SJSA1 (cell line): ENCODE measurements around the gene ARMC5. TPM values are rescaled to one million over a fixed set of nuclear protein-coding genes. Genes with fewer than 3 reads are reported as not detected.
"Not testable (repeated sequence)": the region's sequence is repeated elsewhere in the genome, so short reads cannot be mapped to it uniquely, and the experiment has no call there.

Source experiments
- DNase-seq, 2 experiments: peaks; one replicate each; pipeline ENCODE4 v3.0.0-alpha.2; 2015 to 2020; ENCODE audit warnings: low spot score in 2 of 2, low read depth in 1 of 2
- H3K27ac ChIP-seq: fragments of 250-450 bp; sonication (Bioruptor Pico); 2 replicates; pipeline ENCODE4 v1.5.1; 2020; ENCODE audit warnings: mild to moderate bottlenecking, moderate library complexity
- H3K27me3 ChIP-seq: fragments of 250-450 bp; sonication (Bioruptor Pico); replicated peaks from 2 replicates; pipeline ENCODE4 v1.5.1; 2020; ENCODE audit warnings: mild to moderate bottlenecking, moderate library complexity
- H3K36me3 ChIP-seq: fragments of 250-450 bp; sonication (Bioruptor Pico); 2 replicates; pipeline ENCODE4 v1.5.1; 2020; ENCODE audit warnings: mild to moderate bottlenecking
- H3K4me1 ChIP-seq: fragments of 250-450 bp; sonication (Bioruptor Pico); replicated peaks from 2 replicates; pipeline ENCODE4 v1.6.1; 2021; ENCODE audit warnings: mild to moderate bottlenecking
- H3K4me3 ChIP-seq: fragments of 250-450 bp; sonication (Bioruptor Pico); 2 replicates; pipeline ENCODE4 v1.5.1; 2020; ENCODE audit warnings: mild to moderate bottlenecking
- H3K9me3 ChIP-seq: fragments of 250-450 bp; sonication (Bioruptor Pico); replicated peaks from 2 replicates; pipeline ENCODE4 v1.5.1; 2020; ENCODE audit warnings: mild to moderate bottlenecking
- total RNA-seq: library from RNA; depleted of rRNA; stranded (reverse); fragments of >200 nt; shearing (Covaris generic); gene quantifications from 2 replicates; pipeline ENCODE4 v1.2.3, GENCODE V29; 2014

ARMC5 gene
- total RNA-seq, 1 experiment from 2014 or later, result 11.6 TPM

GRCh38 chr16:31473264-31473984 is 14.1 kb downstream of the ARMC5 start:
- no peak overlapping the region for H3K27ac ChIP-seq
- H3K36me3 ChIP-seq, result peaks cover 61% of the 10 kb centered on the region
- no peaks in the 10 kb centered on the region for H3K9me3 ChIP-seq
- H3K4me3 ChIP-seq, result peak overlapping the region; percentile 70
- DNase-seq, result no peak
- H3K4me1 ChIP-seq, result peaks cover 21% of the 10 kb centered on the region
- no peaks in the 10 kb centered on the region for H3K27me3 ChIP-seq

- Histone ChIP-seq H3K27ac (no peak overlapping the region), H3K9me3 (no peaks in the 10 kb centered on the region), H3K27me3 (no peaks in the 10 kb centered on the region), H3K4me1 (peaks cover 21% of the 10 kb centered on the region), H3K36me3 (peaks cover 69% of the 10 kb centered on the region), H3K4me3 (no peak overlapping the region)
- no peak for DNase-seq
Observed at GRCh38 chr16:31474173-31474714, 14.9 kb downstream of the ARMC5 start.

GRCh38 chr16:31474773-31475738 is 15.8 kb downstream of the ARMC5 start:
- no peak overlapping the region for H3K27ac ChIP-seq
- H3K4me1 ChIP-seq, result peaks cover 21% of the 10 kb centered on the region
- H3K27me3 ChIP-seq, result no peaks in the 10 kb centered on the region
- no peaks in the 10 kb centered on the region for H3K9me3 ChIP-seq
- DNase-seq, result no peak
- H3K4me3 ChIP-seq, result no peak overlapping the region
- peaks cover 73% of the 10 kb centered on the region for H3K36me3 ChIP-seq

GRCh38 chr16:31475946-31476302 is 16.6 kb downstream of the ARMC5 start:
- no peaks in the 10 kb centered on the region for H3K9me3 ChIP-seq
- H3K4me3 ChIP-seq, result no peak overlapping the region
- no peak for DNase-seq
- peaks cover 73% of the 10 kb centered on the region for H3K36me3 ChIP-seq
- H3K27me3 ChIP-seq, result no peaks in the 10 kb centered on the region
- peaks cover 15% of the 10 kb centered on the region for H3K4me1 ChIP-seq
- no peak overlapping the region for H3K27ac ChIP-seq

GRCh38 chr16:31476303-31477219 is 17.3 kb downstream of the ARMC5 start:
- DNase-seq, result no peak
- Histone ChIP-seq H3K27me3 (0 out of 2 replicates have a peak, but pooled peaks cover 2% of the 10 kb centered on the region), H3K9me3 (no peaks in the 10 kb centered on the region), H3K4me3 (no peak overlapping the region), H3K4me1 (peaks cover 9% of the 10 kb centered on the region), H3K27ac (no peak overlapping the region), H3K36me3 (peaks cover 73% of the 10 kb centered on the region)

GRCh38 chr16:31477220-31478216 is 18.2 kb downstream of the ARMC5 start:
- Histone ChIP-seq H3K4me3 (no peak overlapping the region), H3K36me3 (peaks cover 68% of the 10 kb centered on the region), H3K27ac (no peak overlapping the region), H3K27me3 (0 out of 2 replicates have a peak, but pooled peaks cover 3% of the 10 kb centered on the region), H3K4me1 (peaks cover 8% of the 10 kb centered on the region), H3K9me3 (no peaks in the 10 kb centered on the region)
- DNase-seq, result no peak

GRCh38 chr16:31478956-31479355 is 19.7 kb downstream of the ARMC5 start:
- Histone ChIP-seq H3K9me3 (no peaks in the 10 kb centered on the region), H3K36me3 (peaks cover 55% of the 10 kb centered on the region), H3K4me1 (no peaks in the 10 kb centered on the region; the same call in 1 of the 2 replicates), H3K27me3 (0 out of 2 replicates have a peak, but pooled peaks cover 3% of the 10 kb centered on the region), H3K27ac (no peak overlapping the region), H3K4me3 (no peak overlapping the region)
- DNase-seq, result no peak

GRCh38 chr16:31479751-31480150 is 20.4 kb downstream of the ARMC5 start:
- peaks cover 48% of the 10 kb centered on the region for H3K36me3 ChIP-seq
- no peaks in the 10 kb centered on the region for H3K9me3 ChIP-seq
- H3K27ac ChIP-seq, result no peak overlapping the region

GRCh38 chr16:31480851-31481536 is 21.7 kb downstream of the ARMC5 start:
- H3K27me3 ChIP-seq, result 0 out of 2 replicates have a peak, but pooled peaks cover 3% of the 10 kb centered on the region
- DNase-seq, result no peak
- no peaks in the 10 kb centered on the region for H3K9me3 ChIP-seq
- peaks cover 8% of the 10 kb centered on the region for H3K4me1 ChIP-seq
- H3K36me3 ChIP-seq, result peaks cover 35% of the 10 kb centered on the region
- H3K4me3 ChIP-seq, result no peak overlapping the region
- H3K27ac ChIP-seq, result no peak overlapping the region

More at GRCh38 chr16:31479751-31480150, 20.4 kb downstream of the ARMC5 start:
- Histone ChIP-seq H3K4me1 (peaks cover 5% of the 10 kb centered on the region), H3K27me3 (0 out of 2 replicates have a peak, but pooled peaks cover 3% of the 10 kb centered on the region), H3K4me3 (no peak overlapping the region)
- no peak for DNase-seq

GRCh38 chr16:31483081-31483480 is 23.8 kb downstream of the ARMC5 start, which contains the start of gene SLC5A2:
Gene SLC5A2 (plus strand): TSS chr16:31483123. CDS start chr16:31483137, 14 bp downstream.
- peaks cover 18% of the 10 kb centered on the region for H3K4me1 ChIP-seq
- no peak for DNase-seq
- H3K27ac ChIP-seq, result no peak within 1 kb of the TSS
- no peak within 1 kb of the TSS for H3K4me3 ChIP-seq
- no peaks in the 10 kb centered on the region for H3K9me3 ChIP-seq
- H3K27me3 ChIP-seq, result peaks cover 17% of the 10 kb centered on the region
- H3K36me3 ChIP-seq, result peaks cover 16% of the 10 kb centered on the region

GRCh38 chr16:31484048-31484447 is 24.7 kb downstream of the ARMC5 start:
- Histone ChIP-seq H3K27me3 (peaks cover 17% of the 10 kb centered on the region), H3K4me1 (peaks cover 19% of the 10 kb centered on the region)
- H3K27ac ChIP-seq, H3K4me3 ChIP-seq, DNase-seq, H3K9me3 ChIP-seq, H3K36me3 ChIP-seq: not testable (repeated sequence)
